ENCODE results near the gene CFAP45.

The CFAP45 gene

GRCh38 chr1:159872891-159873290 lies 27.1 kb downstream of the CFAP45 start:
- Histone ChIP-seq H3K4me1 (ENCODE audit: control insufficient read depth, insufficient read depth, low read length) (0 out of 2 replicates have a peak, but pooled peaks cover 2% of the 10 kb centered on the region), H3K4me3 (ENCODE audit: low read length) (no peak overlapping the region), H3K27ac (ENCODE audit: low read length) (no peak overlapping the region), H3K9me3 (ENCODE audit: control insufficient read depth, insufficient read depth, low read length) (no peaks in the 10 kb centered on the region), H3K36me3 (ENCODE audit: control insufficient read depth, insufficient read depth, low read length) (no peaks in the 10 kb centered on the region), H3K27me3 (ENCODE audit: control insufficient read depth, insufficient read depth, low read length) (no peaks in the 10 kb centered on the region)
- no CpG with 5 or more reads among the region's 15 CpGs for WGBS (ENCODE audit: insufficient coverage, insufficient read length)
- DNase-seq (ENCODE audit: low read depth, low spot score), result no peak

GRCh38 chr1:159870704-159871103 lies 29.3 kb downstream of the CFAP45 start:
- H3K36me3 ChIP-seq (ENCODE audit: control insufficient read depth, insufficient read depth, low read length), result no peaks in the 10 kb centered on the region
- H3K9me3 ChIP-seq (ENCODE audit: control insufficient read depth, insufficient read depth, low read length), result no peaks in the 10 kb centered on the region
- WGBS (ENCODE audit: insufficient coverage, insufficient read length), result no CpG with 5 or more reads among the region's 5 CpGs
- H3K27me3 ChIP-seq (ENCODE audit: control insufficient read depth, insufficient read depth, low read length), result no peaks in the 10 kb centered on the region
- no peak for DNase-seq (ENCODE audit: low read depth, low spot score)
- 0 out of 2 replicates have a peak, but pooled peaks cover 3% of the 10 kb centered on the region for H3K4me1 ChIP-seq (ENCODE audit: control insufficient read depth, insufficient read depth, low read length)
- no peak overlapping the region for H3K4me3 ChIP-seq (ENCODE audit: low read length)
- no peak overlapping the region for H3K27ac ChIP-seq (ENCODE audit: low read length)

GRCh38 chr1:159869607-159870006 lies 30.4 kb downstream of the CFAP45 start:
- no peak overlapping the region for H3K4me3 ChIP-seq (ENCODE audit: low read length)
- DNase-seq (ENCODE audit: low read depth, low spot score), result no peak
- no peaks in the 10 kb centered on the region for H3K36me3 ChIP-seq (ENCODE audit: control insufficient read depth, insufficient read depth, low read length)
- H3K27me3 ChIP-seq (ENCODE audit: control insufficient read depth, insufficient read depth, low read length), result no peaks in the 10 kb centered on the region
- no peaks in the 10 kb centered on the region for H3K9me3 ChIP-seq (ENCODE audit: control insufficient read depth, insufficient read depth, low read length)
- H3K4me1 ChIP-seq (ENCODE audit: control insufficient read depth, insufficient read depth, low read length), result 0 out of 2 replicates have a peak, but pooled peaks cover 3% of the 10 kb centered on the region
- no peak overlapping the region for H3K27ac ChIP-seq (ENCODE audit: low read length)
- no CpG with 5 or more reads among the region's 1 CpG for WGBS (ENCODE audit: insufficient coverage, insufficient read length)

- 0 out of 2 replicates have a peak, but pooled peaks cover 3% of the 10 kb centered on the region for H3K4me1 ChIP-seq (ENCODE audit: control insufficient read depth, insufficient read depth, low read length)
- H3K36me3 ChIP-seq (ENCODE audit: control insufficient read depth, insufficient read depth, low read length), result no peaks in the 10 kb centered on the region
- no peaks in the 10 kb centered on the region for H3K27me3 ChIP-seq (ENCODE audit: control insufficient read depth, insufficient read depth, low read length)
- DNase-seq (ENCODE audit: low read depth, low spot score), result no peak
- WGBS (ENCODE audit: insufficient coverage, insufficient read length), result no CpG with 5 or more reads among the region's 4 CpGs
- no peak overlapping the region for H3K27ac ChIP-seq (ENCODE audit: low read length)
- no peak overlapping the region for H3K4me3 ChIP-seq (ENCODE audit: low read length)
- H3K9me3 ChIP-seq (ENCODE audit: control insufficient read depth, insufficient read depth, low read length), result no peaks in the 10 kb centered on the region
Measured at GRCh38 chr1:159869173-159869572, 30.8 kb downstream of the CFAP45 start.

- Histone ChIP-seq H3K27ac (ENCODE audit: low read length) (no peak overlapping the region), H3K4me3 (ENCODE audit: low read length) (no peak overlapping the region), H3K27me3 (ENCODE audit: control insufficient read depth, insufficient read depth, low read length) (no peaks in the 10 kb centered on the region), H3K36me3 (ENCODE audit: control insufficient read depth, insufficient read depth, low read length) (no peaks in the 10 kb centered on the region), H3K9me3 (ENCODE audit: control insufficient read depth, insufficient read depth, low read length) (no peaks in the 10 kb centered on the region), H3K4me1 (ENCODE audit: control insufficient read depth, insufficient read depth, low read length) (0 out of 2 replicates have a peak, but pooled peaks cover 3% of the 10 kb centered on the region)
- DNase-seq (ENCODE audit: low read depth, low spot score), result no peak
- no CpG with 5 or more reads among the region's 3 CpGs for WGBS (ENCODE audit: insufficient coverage, insufficient read length)
Measured at GRCh38 chr1:159868766-159869165, 31.2 kb downstream of the CFAP45 start.

GRCh38 chr1:159867664-159868026 lies 32.3 kb downstream of the CFAP45 start:
- H3K4me3 ChIP-seq (ENCODE audit: low read length), result no peak overlapping the region
- H3K9me3 ChIP-seq (ENCODE audit: control insufficient read depth, insufficient read depth, low read length), result no peaks in the 10 kb centered on the region
- H3K4me1 ChIP-seq (ENCODE audit: control insufficient read depth, insufficient read depth, low read length), result 0 out of 2 replicates have a peak, but pooled peaks cover 3% of the 10 kb centered on the region
- DNase-seq (ENCODE audit: low read depth, low spot score), result no peak
- H3K27me3 ChIP-seq (ENCODE audit: control insufficient read depth, insufficient read depth, low read length), result no peaks in the 10 kb centered on the region
- H3K27ac ChIP-seq (ENCODE audit: low read length), result no peak overlapping the region
- WGBS (ENCODE audit: insufficient coverage, insufficient read length), result no CpG with 5 or more reads among the region's 9 CpGs
- no peaks in the 10 kb centered on the region for H3K36me3 ChIP-seq (ENCODE audit: control insufficient read depth, insufficient read depth, low read length)

GRCh38 chr1:159866905-159867663 lies 32.9 kb downstream of the CFAP45 start:
- Histone ChIP-seq H3K9me3 (ENCODE audit: control insufficient read depth, insufficient read depth, low read length) (no peaks in the 10 kb centered on the region), H3K27me3 (ENCODE audit: control insufficient read depth, insufficient read depth, low read length) (no peaks in the 10 kb centered on the region), H3K4me1 (ENCODE audit: control insufficient read depth, insufficient read depth, low read length) (0 out of 2 replicates have a peak, but pooled peaks cover 3% of the 10 kb centered on the region), H3K36me3 (ENCODE audit: control insufficient read depth, insufficient read depth, low read length) (no peaks in the 10 kb centered on the region), H3K27ac (ENCODE audit: low read length) (no peak overlapping the region), H3K4me3 (ENCODE audit: low read length) (no peak overlapping the region)
- no peak for DNase-seq (ENCODE audit: low read depth, low spot score)
- no CpG with 5 or more reads among the region's 14 CpGs for WGBS (ENCODE audit: insufficient coverage, insufficient read length)

- WGBS (ENCODE audit: insufficient coverage, insufficient read length), result no CpG with 5 or more reads among the region's 1 CpG
- H3K27me3 ChIP-seq (ENCODE audit: control insufficient read depth, insufficient read depth, low read length), result no peaks in the 10 kb centered on the region
- no peaks in the 10 kb centered on the region for H3K36me3 ChIP-seq (ENCODE audit: control insufficient read depth, insufficient read depth, low read length)
- no peak overlapping the region for H3K27ac ChIP-seq (ENCODE audit: low read length)
- no peak for DNase-seq (ENCODE audit: low read depth, low spot score)
- no peak overlapping the region for H3K4me3 ChIP-seq (ENCODE audit: low read length)
- 0 out of 2 replicates have a peak, but pooled peaks cover 3% of the 10 kb centered on the region for H3K4me1 ChIP-seq (ENCODE audit: control insufficient read depth, insufficient read depth, low read length)
- no peaks in the 10 kb centered on the region for H3K9me3 ChIP-seq (ENCODE audit: control insufficient read depth, insufficient read depth, low read length)
Measured at GRCh38 chr1:159866066-159866465, 33.9 kb downstream of the CFAP45 start.

- 100% methylated on average over 1 of the region's 2 CpGs for whole genome bisulfite sequencing (ENCODE audit: insufficient coverage, insufficient read length)
- Histone ChIP-seq H3K4me3 (ENCODE audit: low read length) (no peak overlapping the region), H3K9me3 (ENCODE audit: control insufficient read depth, insufficient read depth, low read length) (no peaks in the 10 kb centered on the region), H3K27ac (ENCODE audit: low read length) (no peak overlapping the region), H3K27me3 (ENCODE audit: control insufficient read depth, insufficient read depth, low read length) (no peaks in the 10 kb centered on the region), H3K4me1 (ENCODE audit: control insufficient read depth, insufficient read depth, low read length) (0 out of 2 replicates have a peak, but pooled peaks cover 3% of the 10 kb centered on the region), H3K36me3 (ENCODE audit: control insufficient read depth, insufficient read depth, low read length) (no peaks in the 10 kb centered on the region)
- DNase-seq (ENCODE audit: low read depth, low spot score), result no peak
Measured at GRCh38 chr1:159864262-159864661, 35.7 kb downstream of the CFAP45 start.

- Histone ChIP-seq H3K27ac (ENCODE audit: low read length) (no peak within 1 kb of the TSS), H3K27me3 (ENCODE audit: control insufficient read depth, insufficient read depth, low read length) (no peaks in the 10 kb centered on the region), H3K9me3 (ENCODE audit: control insufficient read depth, insufficient read depth, low read length) (no peaks in the 10 kb centered on the region), H3K4me1 (ENCODE audit: control insufficient read depth, insufficient read depth, low read length) (0 out of 2 replicates have a peak, but pooled peaks cover under 1% of the 10 kb centered on the region), H3K36me3 (ENCODE audit: control insufficient read depth, insufficient read depth, low read length) (no peaks in the 10 kb centered on the region), H3K4me3 (ENCODE audit: low read length) (no peak within 1 kb of the TSS)
- WGBS (ENCODE audit: insufficient coverage, insufficient read length), result no CpG with 5 or more reads among the region's 4 CpGs
- DNase-seq (ENCODE audit: low read depth, low spot score), result no peak
Measured at GRCh38 chr1:159862557-159862956, 37.4 kb downstream of the CFAP45 start, which contains the start of gene VSIG8. TSS of gene VSIG8 (minus strand) at chr1:159862657. CDS start at chr1:159862521, 136 bp downstream.

- Histone ChIP-seq H3K27me3 (ENCODE audit: control insufficient read depth, insufficient read depth, low read length) (no peaks in the 10 kb centered on the region), H3K4me1 (ENCODE audit: control insufficient read depth, insufficient read depth, low read length) (no peaks in the 10 kb centered on the region), H3K36me3 (ENCODE audit: control insufficient read depth, insufficient read depth, low read length) (no peaks in the 10 kb centered on the region), H3K27ac (ENCODE audit: low read length) (no peak overlapping the region), H3K9me3 (ENCODE audit: control insufficient read depth, insufficient read depth, low read length) (no peaks in the 10 kb centered on the region), H3K4me3 (ENCODE audit: low read length) (no peak overlapping the region)
- DNase-seq (ENCODE audit: low read depth, low spot score), result no peak
- WGBS (ENCODE audit: insufficient coverage, insufficient read length), result no CpG with 5 or more reads among the region's 5 CpGs
Measured at GRCh38 chr1:159862031-159862430, 37.9 kb downstream of the CFAP45 start.
